ENCODE measurements around the gene AFAP1L1. TPM values are rescaled to one million over a fixed set of nuclear protein-coding genes. Genes with fewer than 3 reads are reported as not detected.
A peak's percentile ranks its signal among the peaks of the same experiment; 100 is the strongest.

Gene AFAP1L1
- total and polyA plus RNA-seq, 4 donors = 2.1 to 11.6 (median 4.0) TPM

GRCh38 chr5:149356391-149356790 is 84.7 kb downstream of the AFAP1L1 start:
- TF ChIP-seq SP1 (IDR thresholded peaks at IDR 0.05) (no peak), YY1 (IDR thresholded peaks at IDR 0.05) (no peak), FOXA2 (IDR thresholded peaks at IDR 0.05) (no peak)
- Histone ChIP-seq H3K27ac (ENCODE audit: low read depth in 1 of 2, low read length in 2 of 2) (no peak overlapping the region), H3K4me3 (ENCODE audit: low read depth in 1 of 3, low read length in 3 of 3) (no peak overlapping the region), H3K9me3 (ENCODE audit: control insufficient read depth in 4 of 4, low read length in 3 of 4) (no peaks in the 10 kb centered on the region), H3K4me1 (ENCODE audit: control insufficient read depth in 4 of 4, insufficient read depth in 4 of 4, low read length in 3 of 4) (peaks cover 2 to 10% (median 5%) of the 10 kb centered on the region in 4 donors), H3K36me3 (ENCODE audit: control insufficient read depth in 4 of 4, insufficient read depth in 3 of 4, low read depth in 1 of 4, low read length in 3 of 4) (peaks cover 0 to 17% (median 12%) of the 10 kb centered on the region in 4 donors), H3K9ac (ENCODE audit: low read depth in 1 of 2, low read length in 2 of 2) (no peak overlapping the region), H3K27me3 (ENCODE audit: control insufficient read depth in 4 of 4, insufficient read depth in 4 of 4, low read length in 3 of 4) (no peaks in the 10 kb centered on the region)
- DNase-seq (ENCODE audit: low spot score) = no peak
- 94% methylated on average over 8 of the region's 8 CpGs for WGBS

DNA sequence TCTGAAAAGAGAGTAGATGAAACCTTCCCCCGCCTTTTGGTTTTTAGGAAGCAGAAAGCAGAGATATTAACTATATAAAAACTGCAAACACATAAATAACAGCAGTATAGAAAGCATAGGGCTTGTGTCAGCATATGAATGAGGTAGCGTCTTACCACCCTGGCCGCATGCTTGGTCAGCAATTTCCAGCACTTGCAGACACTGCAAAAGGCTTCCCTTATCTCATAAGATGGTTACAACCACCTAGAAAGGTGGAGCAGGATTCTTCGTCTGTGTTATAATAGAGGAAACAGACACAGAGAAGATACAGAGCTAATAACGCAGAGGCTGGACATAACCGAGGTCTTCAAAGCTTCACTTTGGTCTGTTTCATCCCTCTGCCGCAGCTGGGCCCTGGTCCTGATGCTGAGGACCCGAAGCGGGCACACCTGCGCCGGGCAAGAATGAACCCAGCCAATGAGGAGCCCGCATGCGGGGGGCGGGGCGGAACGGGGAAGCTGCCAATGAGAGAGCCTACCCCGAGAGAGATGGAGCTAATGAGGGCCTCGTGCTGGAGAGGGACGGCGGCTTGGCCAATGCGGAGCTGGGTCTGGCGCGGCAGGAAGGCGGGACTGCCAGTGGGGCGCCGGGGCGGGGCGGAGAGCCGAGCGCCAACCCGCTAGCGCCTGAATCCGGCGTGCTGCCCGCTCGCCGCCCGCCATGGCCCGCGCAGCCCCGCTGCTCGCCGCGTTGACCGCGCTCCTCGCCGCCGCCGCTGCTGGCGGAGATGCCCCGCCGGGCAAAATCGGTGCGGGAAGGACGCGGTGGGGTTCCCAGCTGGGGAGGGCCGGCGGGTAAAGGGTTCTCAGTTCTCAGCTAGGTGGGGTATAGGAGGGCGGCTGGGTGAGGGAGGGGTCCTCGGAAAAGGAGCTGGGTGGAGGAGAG is 86.0 kb downstream of the AFAP1L1 start, which contains the start of gene PCYOX1L:
Gene PCYOX1L (plus strand): TSS at position 677 of the 924 bp plus-strand sequence. CDS start 23 bp downstream, at position 700.
- Histone ChIP-seq H3K4me1 (ENCODE audit: control insufficient read depth in 4 of 4, insufficient read depth in 4 of 4, low read length in 3 of 4) (peaks cover 2 to 10% (median 5%) of the 10 kb centered on the region in 4 donors), H3K27me3 (ENCODE audit: control insufficient read depth in 4 of 4, insufficient read depth in 4 of 4, low read length in 3 of 4) (no peaks in the 10 kb centered on the region), H3K27ac (ENCODE audit: low read depth in 1 of 2, low read length in 2 of 2) (peak within 1 kb of the TSS in 1 of 2 donors; percentile 25), H3K4me3 (ENCODE audit: low read depth in 1 of 3, low read length in 3 of 3) (peak within 1 kb of the TSS; percentile 12 to 61 (median 39)), H3K9me3 (ENCODE audit: control insufficient read depth in 4 of 4, low read length in 3 of 4) (no peaks in the 10 kb centered on the region), H3K9ac (ENCODE audit: low read depth in 1 of 2, low read length in 2 of 2) (no peak within 1 kb of the TSS), H3K36me3 (ENCODE audit: control insufficient read depth in 4 of 4, insufficient read depth in 3 of 4, low read depth in 1 of 4, low read length in 3 of 4) (peaks cover 0 to 11% (median 4%) of the 10 kb centered on the region in 4 donors)
- TF ChIP-seq SP1 (IDR thresholded peaks at IDR 0.05) = peak; percentile 24
- peak; percentile 65 to 84 for TF ChIP-seq EGR1 (IDR thresholded peaks at IDR 0.05; ENCODE audit: low read depth in 2 of 2)
- peak in 1 of 2 donors; percentile 63 for TF ChIP-seq GABPA (IDR thresholded peaks at IDR 0.05 in 1 of 2, conservative IDR thresholded peaks at IDR 0.05 in 1 of 2)
- TF ChIP-seq, protein P1, sequence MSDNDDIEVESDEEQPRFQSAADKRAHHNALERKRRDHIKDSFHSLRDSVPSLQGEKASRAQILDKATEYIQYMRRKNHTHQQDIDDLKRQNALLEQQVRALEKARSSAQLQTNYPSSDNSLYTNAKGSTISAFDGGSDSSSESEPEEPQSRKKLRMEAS (IDR thresholded peaks at IDR 0.05) = peak; percentile 24
- TF ChIP-seq CTCF (IDR thresholded peaks at IDR 0.05; ENCODE audit: low read depth, low read length, missing input control) = no peak
- TF ChIP-seq ATF3 (IDR thresholded peaks at IDR 0.05) = no peak
- peak; percentile 98 for DNase-seq (ENCODE audit: low spot score)
- WGBS = 3% methylated on average over 61 of the region's 61 CpGs

DNA sequence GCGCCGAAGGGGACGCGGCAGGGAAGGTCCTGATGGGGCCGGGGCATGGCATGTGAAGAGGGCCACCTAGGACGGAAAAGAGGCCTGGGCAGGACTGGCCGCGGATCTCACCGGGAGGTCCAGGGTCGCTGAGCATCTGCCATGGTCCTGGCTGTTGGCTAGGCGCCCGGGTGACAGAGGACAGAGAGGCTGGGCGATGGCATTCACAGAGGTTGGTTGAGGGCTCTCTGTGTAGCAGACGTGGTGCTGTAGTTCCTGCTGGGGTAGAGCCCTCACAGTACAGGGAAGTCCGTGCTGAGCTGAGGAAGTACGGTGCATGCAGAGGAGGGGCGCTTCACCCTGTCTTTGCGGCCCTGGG is 86.6 kb downstream of the AFAP1L1 start:
- Histone ChIP-seq H3K36me3 (ENCODE audit: control insufficient read depth in 4 of 4, insufficient read depth in 3 of 4, low read depth in 1 of 4, low read length in 3 of 4) (peaks cover 0 to 9% (median 2%) of the 10 kb centered on the region in 4 donors), H3K27me3 (ENCODE audit: control insufficient read depth in 4 of 4, insufficient read depth in 4 of 4, low read length in 3 of 4) (no peaks in the 10 kb centered on the region), H3K9ac (ENCODE audit: low read depth in 1 of 2, low read length in 2 of 2) (no peak overlapping the region), H3K4me3 (ENCODE audit: low read depth in 1 of 3, low read length in 3 of 3) (peak overlapping the region; percentile 12 to 61 (median 39)), H3K27ac (ENCODE audit: low read depth in 1 of 2, low read length in 2 of 2) (peak overlapping the region in 1 of 2 donors; percentile 25), H3K9me3 (ENCODE audit: control insufficient read depth in 4 of 4, low read length in 3 of 4) (no peaks in the 10 kb centered on the region), H3K4me1 (ENCODE audit: control insufficient read depth in 4 of 4, insufficient read depth in 4 of 4, low read length in 3 of 4) (peaks cover 2 to 10% (median 5%) of the 10 kb centered on the region in 4 donors)
- 7% methylated on average over 18 of the region's 18 CpGs for WGBS
- DNase-seq (ENCODE audit: low spot score) = peak; percentile 44
- TF ChIP-seq RXRA (IDR thresholded peaks at IDR 0.05) (no peak), CTCF (IDR thresholded peaks at IDR 0.05; ENCODE audit: low read depth, low read length, missing input control) (no peak), YY1 (IDR thresholded peaks at IDR 0.05) (no peak), SP1 (IDR thresholded peaks at IDR 0.05) (no peak), FOXA1 (IDR thresholded peaks at IDR 0.05) (no peak), RAD21 (IDR thresholded peaks at IDR 0.05) (no peak), ZBTB33 (IDR thresholded peaks at IDR 0.05) (no peak), NR2F2 (IDR thresholded peaks at IDR 0.05) (no peak), TAF1 (conservative IDR thresholded peaks at IDR 0.05) (no peak), JUND (IDR thresholded peaks at IDR 0.05) (no peak), GABPA (IDR thresholded peaks at IDR 0.05 in 1 of 2, conservative IDR thresholded peaks at IDR 0.05 in 1 of 2) (no peak), EGR1 (IDR thresholded peaks at IDR 0.05; ENCODE audit: low read depth in 2 of 2) (no peak), HNF4A (conservative IDR thresholded peaks at IDR 0.05) (no peak)
- TF ChIP-seq, protein P1 (IDR thresholded peaks at IDR 0.05) = no peak

Measured in liver (tissue), 9 donors.